GM10847 (cell line): Measurements from ENCODE around the gene GPD1.

ENCODE experiments used
- POLR2A ChIP-seq: IDR thresholded peaks from 2 replicates; pipeline ENCODE4 v1.6.1; 2011; ENCODE audit not compliant: insufficient read length; ENCODE audit errors: extremely low read depth

The GPD1 gene

DNA sequence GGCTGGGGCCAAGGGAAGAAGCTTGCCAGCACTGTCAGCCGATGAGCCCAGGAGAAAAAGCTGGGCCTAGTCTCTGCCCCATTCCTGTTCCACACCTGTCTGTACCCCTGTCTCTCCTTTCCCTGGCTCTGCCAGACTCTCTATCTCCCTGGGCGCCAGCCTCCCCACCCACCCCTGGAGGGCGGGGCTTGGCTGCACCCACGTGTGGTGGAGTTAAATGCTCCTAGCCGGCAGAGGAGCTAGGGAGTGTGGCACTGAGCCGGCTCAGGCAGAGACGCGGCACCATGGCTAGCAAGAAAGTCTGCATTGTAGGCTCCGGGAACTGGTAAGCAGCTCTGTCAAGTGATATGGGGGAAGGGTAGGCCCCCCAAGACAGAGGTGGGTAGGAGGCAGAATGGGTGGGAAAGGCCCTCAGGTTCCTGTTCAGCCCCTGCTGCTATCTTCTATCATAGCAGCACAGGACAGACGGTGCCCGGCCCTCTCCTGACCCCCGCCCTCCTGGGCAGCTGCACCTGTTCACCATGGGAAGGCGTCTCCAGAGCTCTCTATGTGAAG is at the start of gene GPD1:
Gene GPD1 (plus strand): TSS at position 242 of the 555 bp plus-strand sequence. CDS start 43 bp downstream, at position 285.
- TF ChIP-seq POLR2A, result no peak

DNA sequence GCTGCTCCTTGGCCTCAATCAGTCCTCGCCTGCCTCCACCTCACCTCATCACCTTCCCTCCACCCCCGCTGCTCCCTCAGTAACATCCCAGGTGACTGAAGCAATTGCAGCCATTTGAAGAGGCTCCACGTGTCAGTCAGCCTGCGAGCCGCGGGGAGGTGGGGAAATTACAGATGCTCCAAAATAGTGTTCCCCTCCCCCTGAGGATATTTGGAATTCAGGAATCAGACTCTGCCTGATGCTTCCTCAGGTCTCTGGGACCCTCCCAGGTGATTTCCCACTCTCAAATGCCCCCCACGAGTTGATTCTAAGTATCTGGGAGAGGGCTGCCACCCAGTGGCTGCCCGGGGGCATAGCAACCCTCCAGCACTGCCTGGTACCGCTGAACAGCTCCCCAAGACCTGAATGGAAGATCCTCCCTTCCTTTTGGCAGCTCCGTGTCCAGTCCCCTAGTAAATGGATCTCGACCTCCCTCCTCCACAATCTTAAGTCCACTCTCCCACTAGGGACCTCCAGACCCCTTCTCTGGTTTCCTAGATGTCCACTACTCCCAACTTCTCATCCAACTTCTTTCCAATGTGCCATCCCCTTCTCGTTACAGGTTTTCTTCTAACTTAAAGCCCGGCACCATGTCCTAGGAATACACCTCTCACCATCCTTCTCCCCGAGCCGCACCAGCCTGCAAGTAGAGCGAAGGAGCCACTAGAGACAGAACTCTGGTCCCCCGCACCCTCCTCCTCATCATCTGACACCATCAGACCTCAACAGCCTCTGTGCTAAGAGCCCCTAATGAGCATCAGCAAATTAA is 47.8 kb upstream of the GPD1 start:
- TF ChIP-seq POLR2A, result no peak

DNA sequence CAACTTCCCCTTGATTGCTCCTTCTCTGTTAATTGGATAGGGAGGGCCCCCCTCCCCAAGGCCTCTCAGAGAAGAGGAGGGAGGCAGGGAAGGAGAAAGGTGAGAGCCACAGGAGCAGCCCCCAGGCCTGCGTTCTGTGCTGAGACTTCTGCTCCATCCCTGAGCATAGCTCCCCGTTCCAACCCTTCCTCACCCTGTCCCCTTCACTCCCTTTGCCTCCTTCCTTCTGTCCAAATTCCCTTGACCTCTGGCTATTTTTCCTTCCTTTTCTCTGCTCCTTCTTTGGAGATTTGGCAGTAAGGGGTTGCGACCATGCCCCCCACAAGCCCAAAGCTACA is 47.2 kb upstream of the GPD1 start:
- no peak for TF ChIP-seq POLR2A

DNA sequence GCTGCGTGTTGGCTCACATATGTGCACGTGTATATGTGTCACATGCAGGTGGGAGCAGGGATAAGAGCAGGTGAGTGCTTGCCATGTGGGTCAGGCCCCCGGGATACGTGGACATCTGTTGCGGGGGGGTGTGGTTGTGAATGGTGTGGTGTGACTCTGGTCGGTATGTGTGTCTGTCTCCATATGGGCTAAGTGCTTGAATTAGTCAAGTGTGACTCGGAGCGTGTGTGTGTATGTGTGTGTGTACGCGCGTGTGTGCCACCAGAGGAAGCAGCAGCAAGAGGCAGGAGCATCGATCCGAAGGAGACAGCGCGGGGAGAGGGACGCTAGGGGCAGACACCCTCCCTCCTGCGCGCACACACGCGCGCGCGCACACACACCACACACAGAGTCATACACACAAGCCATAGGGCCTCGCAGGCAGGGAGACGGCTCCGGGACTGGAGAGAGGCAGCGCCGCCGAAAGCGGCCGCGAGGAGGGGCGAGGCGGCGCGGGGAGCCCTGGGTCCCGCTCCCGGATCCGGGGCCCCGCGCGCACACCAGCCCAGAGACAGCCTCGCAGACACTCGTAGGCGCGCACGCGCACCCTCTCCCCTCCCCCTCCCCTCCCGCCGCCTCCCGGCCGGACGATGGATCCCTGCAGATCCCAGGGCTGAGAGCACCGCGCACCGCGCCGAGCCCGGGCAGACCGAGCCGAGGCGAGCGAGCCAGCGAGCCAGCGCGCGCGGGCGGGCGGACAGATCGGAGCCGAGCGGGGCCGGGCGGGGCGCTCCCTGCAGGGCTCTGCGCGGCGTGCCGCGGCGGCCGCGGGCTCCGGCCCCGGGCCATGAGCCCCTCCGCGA is 46.6 kb upstream of the GPD1 start, which contains the start of gene ASIC1:
Gene ASIC1 (plus strand): TSS at position 597 of the 842 bp plus-strand sequence. CDS start 1,171 bp downstream, outside the sequence.
- no peak for TF ChIP-seq POLR2A

DNA sequence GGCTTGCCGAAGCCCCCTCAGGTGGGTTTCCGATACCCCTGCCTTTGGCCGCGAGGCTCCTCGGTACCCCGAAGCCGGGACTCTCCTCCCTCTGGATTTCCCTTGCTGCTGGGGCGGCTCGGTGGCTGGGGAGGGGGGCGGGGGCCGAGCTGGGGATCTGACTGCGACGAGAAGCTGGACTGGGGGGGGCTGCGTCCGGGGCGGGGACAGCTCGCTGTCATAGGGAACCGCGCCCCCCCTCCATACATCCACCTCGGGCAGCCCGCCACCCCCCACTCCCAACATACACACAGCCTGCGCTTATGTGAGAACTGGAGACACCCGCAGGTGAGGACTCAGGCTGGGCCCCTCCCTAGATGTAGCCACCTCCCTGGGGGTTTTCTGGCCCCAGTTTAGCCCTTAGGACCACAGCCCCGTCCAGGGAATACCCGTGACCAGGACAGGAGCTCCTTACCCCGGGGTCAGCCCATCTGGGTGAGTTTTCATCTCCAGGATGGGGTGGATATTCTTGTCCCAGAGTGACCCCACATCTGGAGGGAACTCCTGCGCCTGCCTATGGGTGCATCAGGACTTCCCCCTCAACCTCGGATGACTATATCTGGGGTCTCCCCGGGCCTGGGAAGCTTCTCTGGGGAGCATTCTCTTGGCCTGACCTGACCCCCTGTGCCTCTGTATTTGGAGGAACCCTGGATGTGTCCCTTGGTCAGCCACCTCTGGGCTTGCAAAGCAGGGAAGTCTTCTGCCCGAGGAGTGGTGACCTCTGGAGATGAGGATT is 45.7 kb upstream of the GPD1 start:
- TF ChIP-seq POLR2A, result no peak

DNA sequence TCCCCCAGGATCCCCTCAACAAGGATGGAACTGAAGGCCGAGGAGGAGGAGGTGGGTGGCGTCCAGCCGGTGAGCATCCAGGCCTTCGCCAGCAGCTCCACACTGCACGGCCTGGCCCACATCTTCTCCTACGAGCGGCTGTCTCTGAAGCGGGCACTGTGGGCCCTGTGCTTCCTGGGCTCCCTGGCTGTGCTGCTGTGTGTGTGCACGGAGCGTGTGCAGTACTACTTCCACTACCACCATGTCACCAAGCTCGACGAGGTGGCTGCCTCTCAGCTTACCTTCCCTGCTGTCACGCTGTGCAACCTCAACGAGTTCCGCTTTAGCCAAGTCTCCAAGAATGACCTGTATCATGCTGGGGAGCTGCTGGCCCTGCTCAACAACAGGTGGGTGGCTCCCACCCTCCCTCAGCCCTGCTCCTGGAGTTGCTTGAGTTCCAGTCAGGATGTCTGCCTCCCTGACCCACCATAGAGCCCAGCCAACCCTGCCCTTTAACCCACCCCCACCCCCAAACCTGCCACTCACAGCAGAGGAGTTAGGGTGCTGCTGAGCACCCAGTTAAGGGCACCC is 45.0 kb upstream of the GPD1 start:
- no peak for TF ChIP-seq POLR2A

DNA sequence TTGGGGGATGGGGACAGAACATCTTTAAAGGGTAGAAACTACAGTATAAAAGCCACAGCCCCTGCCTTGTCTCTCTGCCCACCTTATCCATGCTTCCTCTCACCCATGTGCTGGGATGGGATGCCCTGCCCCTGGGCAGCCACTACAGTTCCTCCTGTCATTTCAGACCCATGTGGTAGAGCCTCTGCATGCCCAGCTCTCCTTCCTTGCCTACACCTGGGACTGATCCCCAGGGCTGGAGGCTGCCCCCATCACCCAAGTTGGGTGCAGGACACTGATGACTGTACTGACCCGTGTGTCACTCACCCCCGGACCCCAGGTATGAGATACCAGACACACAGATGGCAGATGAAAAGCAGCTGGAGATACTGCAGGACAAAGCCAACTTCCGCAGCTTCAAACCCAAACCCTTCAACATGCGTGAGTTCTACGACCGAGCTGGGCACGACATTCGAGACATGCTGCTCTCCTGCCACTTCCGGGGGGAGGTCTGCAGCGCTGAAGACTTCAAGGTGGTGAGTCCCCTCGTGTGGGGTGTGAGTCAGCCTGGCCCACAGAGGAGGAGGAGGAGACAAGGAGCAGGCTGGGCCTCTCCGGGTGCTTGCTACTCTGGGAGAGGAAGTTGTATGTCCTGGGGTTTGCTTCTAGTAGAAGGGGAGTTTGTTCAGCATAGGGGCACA is 44.2 kb upstream of the GPD1 start:
- no peak for TF ChIP-seq POLR2A

DNA sequence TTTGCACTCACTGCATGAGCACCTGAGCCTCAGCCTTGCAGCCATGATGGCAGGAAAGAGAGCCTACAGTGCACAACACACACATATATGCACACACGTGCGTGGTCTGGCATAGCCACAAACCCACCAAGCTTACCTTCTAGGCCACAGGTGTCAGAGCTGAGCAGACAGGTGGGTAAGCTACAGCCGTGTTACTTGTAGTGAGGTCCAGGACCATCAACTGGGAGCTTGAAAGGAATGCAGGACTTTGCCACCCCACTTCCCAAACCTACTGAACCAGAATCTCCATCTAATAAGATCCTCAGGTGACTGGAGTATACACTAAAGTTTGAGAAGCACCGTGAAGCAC is 43.7 kb upstream of the GPD1 start:
- TF ChIP-seq POLR2A, result no peak

DNA sequence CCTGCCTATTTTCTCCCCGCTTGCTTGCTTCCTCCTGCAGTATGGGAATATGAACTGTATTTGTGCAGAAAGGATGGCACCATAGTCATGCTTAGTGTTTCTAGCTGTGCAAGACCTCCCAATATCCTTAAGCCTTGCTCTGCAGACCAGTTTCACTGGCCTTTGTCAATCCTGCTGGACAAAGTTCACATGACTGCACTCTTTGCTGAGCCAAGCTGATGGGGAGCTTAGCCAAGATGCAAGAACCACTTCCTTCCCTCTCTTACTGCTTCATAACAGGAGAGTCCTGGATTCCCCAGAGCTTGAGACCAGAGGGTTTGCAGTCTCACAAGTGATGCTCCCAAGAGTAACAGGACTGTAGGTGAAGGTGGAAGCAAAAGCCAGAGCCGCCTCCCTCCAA is 42.6 kb upstream of the GPD1 start:
- no peak for TF ChIP-seq POLR2A

DNA sequence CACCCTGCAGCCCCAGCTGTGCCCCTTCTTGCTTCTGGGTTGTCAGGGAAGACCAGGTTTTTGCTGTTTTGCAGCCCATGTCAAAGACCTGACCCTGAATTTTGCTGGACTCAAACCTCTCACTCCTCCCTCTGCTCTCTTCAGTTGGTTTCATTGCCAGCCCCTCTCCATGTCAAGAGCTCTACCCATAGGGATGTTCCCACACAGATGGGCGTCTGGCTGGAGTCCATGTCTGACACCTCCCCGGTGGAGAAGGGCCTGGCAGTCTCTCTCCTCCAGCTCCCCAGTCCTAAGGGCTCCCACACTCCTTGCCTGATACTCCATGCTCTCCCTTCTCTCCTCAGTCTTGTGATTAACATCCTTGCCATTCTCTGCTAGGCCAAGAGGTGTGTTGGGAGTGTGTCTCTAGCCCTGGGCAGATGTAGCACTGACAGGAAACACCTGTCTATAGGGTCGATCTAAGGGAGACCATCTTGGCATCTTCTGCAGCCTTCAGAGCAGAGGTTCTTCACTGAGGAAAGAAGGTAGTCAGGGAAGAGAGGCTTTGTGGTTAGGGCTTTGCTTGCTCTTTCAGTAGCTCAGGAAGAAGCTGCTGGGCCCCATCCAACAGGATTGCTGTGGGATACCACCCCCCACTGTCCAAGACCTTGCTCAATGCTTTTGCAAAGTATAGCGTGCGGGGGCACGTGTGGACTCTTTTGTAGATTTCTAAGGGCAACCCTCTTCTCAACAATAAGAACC is 41.7 kb upstream of the GPD1 start:
- no peak for TF ChIP-seq POLR2A

DNA sequence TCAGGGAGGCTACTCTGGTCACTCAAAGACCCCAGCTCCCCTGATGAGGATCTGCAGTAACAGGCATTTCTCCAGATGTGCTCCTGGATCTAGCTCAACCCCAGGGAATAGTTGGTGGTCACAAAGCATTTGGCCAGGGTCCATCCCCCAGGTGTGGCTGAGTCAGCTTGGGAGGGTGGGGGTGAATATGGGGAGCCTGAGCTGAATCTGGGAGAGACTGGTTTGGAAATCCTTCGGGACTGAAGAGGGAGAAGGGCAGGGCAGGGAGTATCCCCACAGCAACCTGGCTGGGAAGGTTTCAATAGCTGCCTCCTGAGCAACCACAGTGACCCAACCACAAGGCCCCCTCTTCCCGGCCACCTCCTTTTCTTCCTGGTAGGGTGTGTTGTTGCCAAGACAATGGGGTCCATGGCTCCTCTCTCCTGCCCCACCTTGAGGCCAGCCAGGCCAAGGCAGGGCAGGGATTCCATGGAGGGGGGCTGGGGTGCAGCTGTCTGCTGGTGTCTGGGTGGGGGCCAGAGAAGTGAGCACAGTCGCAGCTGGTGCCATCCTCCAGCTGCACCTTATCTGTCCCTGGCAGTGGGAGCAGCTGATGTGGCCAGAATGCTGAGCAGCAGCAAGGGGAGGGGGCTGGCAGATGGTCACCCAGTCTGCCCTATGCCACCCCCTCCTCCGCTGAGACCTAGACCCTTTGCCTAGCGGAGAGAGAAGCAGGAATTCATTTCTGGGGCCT is 40.9 kb upstream of the GPD1 start:
- no peak for TF ChIP-seq POLR2A

DNA sequence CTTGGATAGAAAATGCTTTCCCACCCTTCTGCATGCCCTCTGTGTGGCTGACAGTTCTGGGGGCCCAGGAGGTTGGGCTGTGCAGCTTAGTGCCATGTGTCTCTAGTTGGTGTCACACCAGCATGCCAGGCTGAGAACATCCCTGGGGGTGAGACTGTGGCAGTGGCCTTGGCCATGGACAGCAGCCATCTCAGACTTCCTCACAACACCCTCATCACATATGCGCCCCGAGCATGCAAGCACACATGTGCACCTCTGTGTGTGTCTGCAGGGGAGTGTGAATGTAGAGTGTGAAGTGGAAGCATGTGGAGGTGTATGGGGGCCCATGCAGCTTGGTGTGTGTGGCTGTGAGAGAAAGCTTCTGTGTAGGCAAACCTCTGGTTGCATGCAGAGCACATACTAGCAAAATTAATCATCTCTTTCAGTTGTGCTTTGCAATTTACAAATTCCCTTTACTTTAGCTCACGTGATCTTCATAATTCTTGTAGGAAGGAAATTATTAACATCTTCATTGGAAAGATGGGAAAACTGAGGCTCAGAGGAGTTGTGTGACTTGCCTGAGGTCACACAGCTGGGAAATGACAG is 38.0 kb upstream of the GPD1 start:
- no peak for TF ChIP-seq POLR2A

DNA sequence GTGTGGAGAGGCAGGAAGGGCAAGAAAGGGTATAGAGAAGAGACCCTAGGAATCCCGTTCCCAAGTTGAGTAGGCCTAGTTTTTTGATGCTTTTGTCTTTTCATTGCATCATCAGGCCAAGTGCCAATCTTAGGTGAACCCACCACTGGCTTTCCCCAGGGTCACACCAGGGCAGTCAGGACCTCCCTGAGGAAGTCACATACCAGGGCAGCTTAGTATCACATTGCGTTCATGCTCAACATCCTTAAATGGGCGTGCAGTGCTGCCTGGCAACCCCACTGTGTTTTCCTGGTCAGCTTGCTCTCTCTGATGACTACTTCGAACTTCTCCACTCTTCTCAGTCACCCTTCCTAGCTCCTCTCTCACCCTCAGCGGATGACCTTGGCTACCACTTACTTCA is 37.4 kb upstream of the GPD1 start:
- TF ChIP-seq POLR2A, result no peak
